K562 (cell line): Measurements from ENCODE around the gene FAM53B. TPM values are rescaled to one million over a fixed set of nuclear protein-coding genes. Genes with fewer than 3 reads are reported as not detected.
A peak's percentile ranks its signal among the peaks of the same experiment; 100 is the strongest.

Experiments
- CTBP1 ChIP-seq: fragments of 450-650 bp; IDR thresholded peaks from 2 replicates; pipeline ENCODE4 v1.6.1; 2016; ENCODE audit warnings: borderline replicate concordance
- GMEB1 ChIP-seq: fragments of 250-450 bp; sonication (Bioruptor Pico); IDR thresholded peaks from 2 replicates; pipeline ENCODE4 v1.4.0; 2020; ENCODE audit warnings: mild to moderate bottlenecking
- SFPQ ChIP-seq: fragments of 200-400 bp; formaldehyde crosslinking; IDR thresholded peaks from 2 replicates; pipeline ENCODE4 v1.6.1; 2017; ENCODE audit warnings: mild to moderate bottlenecking, low read depth, low read length, moderate library complexity
- THAP12 ChIP-seq: fragments of 250-450 bp; sonication (Bioruptor Pico); IDR thresholded peaks from 2 replicates; pipeline ENCODE4 v1.9.0; 2021; ENCODE audit warnings: mild to moderate bottlenecking, inconsistent platforms
- VEZF1 ChIP-seq: fragments of 200-800 bp; sonication (Bioruptor generic); IDR thresholded peaks from 2 replicates; pipeline ENCODE4 v1.6.1; 2017; ENCODE audit warnings: missing genetic modification characterization, missing compliant biosample characterization
- polyA plus RNA-seq, 8 experiments: library from polyadenylated mRNA; depleted of rRNA in 4 of 8; stranded (reverse) in 5 of 8; unstranded in 3 of 8; fragments of >200 nt; fragmentation: Nextera tagmentation in 2 of 8; fragmentation: Illumina TruSeq in 1 of 8; extraction: Ambion mirVana in 2 of 8; extraction: Trizol in 1 of 8; gene quantifications; 2 replicates each; pipeline versions ENCODE4 v1.2.1 to v1.2.3, GENCODE V29; 2011 to 2014; ENCODE audit warnings: inconsistent platforms in 1 of 8, missing spikeins in 1 of 8
- total RNA-seq, 7 experiments: library from RNA; depleted of rRNA in 6 of 7; stranded (reverse); fragments of >200 nt in 6 of 7; fragmentation: Illumina TruSeq in 2 of 7; extraction: Trizol in 2 of 7; gene quantifications; 2 replicates each; pipeline versions ENCODE4 v1.2.1 to v1.2.3, GENCODE V29; 2011 to 2021; ENCODE audit warnings: low replicate concordance in 1 of 7

The FAM53B gene
- total and polyA plus RNA-seq, 9 of the 15 experiments (the other 6 are each of a cell fraction or from before 2014, with no cell fraction given), result 0.03 to 16.5 (median 5.0) TPM

- TF ChIP-seq SFPQ, result no peak
- TF ChIP-seq THAP12 (CRISPR knock-in tag), result 0 out of 2 replicates have a peak, but pooled peaks have one; percentile 12
- TF ChIP-seq GMEB1 (CRISPR knock-in tag), result peak; percentile 27; the same call in 1 of the 2 replicates
- peak; percentile 59; the same call in 1 of the 2 replicates for TF ChIP-seq CTBP1
- TF ChIP-seq VEZF1 (CRISPR knock-in tag), result peak; percentile 56
These were observed at the start of gene FAM53B (continued) for GRCh38 chr10:124744102-124745050.
